NK-92 (cell line): Measurements from ENCODE around the gene WDR90.

Source experiments
- DNase-seq: peaks from one replicate; lab custom pipeline; 2025; ENCODE audit not compliant: unreplicated experiment; lab: John Stamatoyannopoulos, UW

Gene WDR90

GRCh38 chr16:658679-659571, 9.8 kb downstream of the WDR90 start:
- no peak for DNase-seq

GRCh38 chr16:659618-660017, 10.5 kb downstream of the WDR90 start:
- DNase-seq, result no peak

GRCh38 chr16:660132-660458, 10.9 kb downstream of the WDR90 start:
- DNase-seq, result no peak

GRCh38 chr16:660459-661183, 11.5 kb downstream of the WDR90 start:
- no peak for DNase-seq

GRCh38 chr16:661184-661821, 12.1 kb downstream of the WDR90 start:
- no peak for DNase-seq

- no peak for DNase-seq
Measured at GRCh38 chr16:662095-662494, 12.9 kb downstream of the WDR90 start.

GRCh38 chr16:662597-662996, 13.4 kb downstream of the WDR90 start:
- DNase-seq, result no peak

- DNase-seq, result no peak
Measured at GRCh38 chr16:666572-666971, 17.4 kb downstream of the WDR90 start.

- DNase-seq, result no peak
Measured at GRCh38 chr16:667113-667779, 18.1 kb downstream of the WDR90 start.

GRCh38 chr16:667780-668518, 18.8 kb downstream of the WDR90 start, which contains the start of gene RHOT2:
RHOT2 (plus strand) TSS chr16:668132; CDS start chr16:668200, 68 bp downstream.
- no peak for DNase-seq

GRCh38 chr16:668519-669171, 19.5 kb downstream of the WDR90 start:
- no peak for DNase-seq

- no peak for DNase-seq
Measured at GRCh38 chr16:669666-670065, 20.5 kb downstream of the WDR90 start.

- no peak for DNase-seq
Measured at GRCh38 chr16:670485-671352, 21.6 kb downstream of the WDR90 start.

- no peak for DNase-seq
Measured at GRCh38 chr16:671353-672131, 22.4 kb downstream of the WDR90 start.

GRCh38 chr16:672371-672770, 23.2 kb downstream of the WDR90 start:
- no peak for DNase-seq

GRCh38 chr16:672851-673250, 23.7 kb downstream of the WDR90 start:
- DNase-seq, result no peak

GRCh38 chr16:673399-673991, 24.3 kb downstream of the WDR90 start:
- DNase-seq, result no peak
